ENCODE data around the gene LRRFIP1. TPM values are rescaled to one million over a fixed set of nuclear protein-coding genes. Genes with fewer than 3 reads are reported as not detected.

LRRFIP1 gene
- total and polyA plus RNA-seq, 12 donors: 91.5 to 132 (median 110) TPM

DNA sequence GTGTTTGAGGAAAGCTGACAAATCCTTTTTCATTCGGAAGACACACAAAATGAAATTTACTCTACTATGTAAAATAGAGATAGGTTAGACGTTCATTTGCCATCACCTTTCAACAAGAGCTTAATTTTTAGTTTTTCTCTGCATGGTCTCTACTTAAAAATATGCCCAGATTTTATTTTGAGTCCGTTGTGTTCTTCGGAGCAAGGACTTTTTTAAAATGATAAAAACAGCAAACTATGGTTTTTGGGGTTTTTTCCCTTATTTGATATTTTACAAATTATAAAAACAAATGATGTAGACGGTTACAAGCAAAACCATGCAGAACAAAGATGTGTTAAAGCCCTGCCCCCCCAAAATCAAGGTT lies 117.8 kb downstream of the LRRFIP1 start:
- 55 to 60% methylated on average over 5 of the region's 5 CpGs for WGBS, 2 donors
- Histone ChIP-seq H3K4me3 (no peak overlapping the region), H3K27ac (peak overlapping the region in 1 of 10 donors; percentile 3), H3K27me3 (no peaks in the 10 kb centered on the region), H3K9me3 (no peaks in the 10 kb centered on the region), H3K4me1 (peaks cover 6 to 56% (median 49%) of the 10 kb centered on the region in 9 donors), H3K36me3 (peaks cover 0 to 60% (median 13%) of the 10 kb centered on the region in 9 donors)
- TF ChIP-seq, protein P1, sequence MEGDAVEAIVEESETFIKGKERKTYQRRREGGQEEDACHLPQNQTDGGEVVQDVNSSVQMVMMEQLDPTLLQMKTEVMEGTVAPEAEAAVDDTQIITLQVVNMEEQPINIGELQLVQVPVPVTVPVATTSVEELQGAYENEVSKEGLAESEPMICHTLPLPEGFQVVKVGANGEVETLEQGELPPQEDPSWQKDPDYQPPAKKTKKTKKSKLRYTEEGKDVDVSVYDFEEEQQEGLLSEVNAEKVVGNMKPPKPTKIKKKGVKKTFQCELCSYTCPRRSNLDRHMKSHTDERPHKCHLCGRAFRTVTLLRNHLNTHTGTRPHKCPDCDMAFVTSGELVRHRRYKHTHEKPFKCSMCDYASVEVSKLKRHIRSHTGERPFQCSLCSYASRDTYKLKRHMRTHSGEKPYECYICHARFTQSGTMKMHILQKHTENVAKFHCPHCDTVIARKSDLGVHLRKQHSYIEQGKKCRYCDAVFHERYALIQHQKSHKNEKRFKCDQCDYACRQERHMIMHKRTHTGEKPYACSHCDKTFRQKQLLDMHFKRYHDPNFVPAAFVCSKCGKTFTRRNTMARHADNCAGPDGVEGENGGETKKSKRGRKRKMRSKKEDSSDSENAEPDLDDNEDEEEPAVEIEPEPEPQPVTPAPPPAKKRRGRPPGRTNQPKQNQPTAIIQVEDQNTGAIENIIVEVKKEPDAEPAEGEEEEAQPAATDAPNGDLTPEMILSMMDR (IDR thresholded peaks at IDR 0.05): peak in 2 of 9 donors; percentile 13 to 40
- intact Hi-C loops (cut with DNase I): loop anchor here in 9 of 10 donors (1.0 to 10.0 kb wide), 12 partner anchors 70 to 230 kb away; no protein-coding TSS in a partner anchor
- no peak for DNase-seq
- ATAC-seq: no peak

- ATAC-seq (no peak), DNase-seq (no peak)
- H3K4me3 ChIP-seq: no peak overlapping the region
- TF ChIP-seq, protein P1 (IDR thresholded peaks at IDR 0.05): no peak
- peaks cover 0 to 73% (median 23%) of the 10 kb centered on the region in 9 donors for H3K36me3 ChIP-seq
- H3K27me3 ChIP-seq: no peaks in the 10 kb centered on the region
- H3K9me3 ChIP-seq: no peaks in the 10 kb centered on the region
- peaks cover 4 to 44% (median 39%) of the 10 kb centered on the region in 9 donors for H3K4me1 ChIP-seq
- 77 to 84% methylated on average over 15 of the region's 15 CpGs for WGBS, 2 donors
- intact Hi-C loops (cut with DNase I): loop anchor here in 8 of 10 donors (2.0 to 10.0 kb wide), 7 partner anchors 74 to 232 kb away; no protein-coding TSS in a partner anchor
- no peak overlapping the region for H3K27ac ChIP-seq
Measured at GRCh38 chr2:237746302-237747080, 119.1 kb downstream of the LRRFIP1 start.

GRCh38 chr2:237747189-237747588 lies 119.8 kb downstream of the LRRFIP1 start:
- no peaks in the 10 kb centered on the region for H3K9me3 ChIP-seq
- TF ChIP-seq, protein P1 (IDR thresholded peaks at IDR 0.05): no peak
- peaks cover 4 to 37% (median 32%) of the 10 kb centered on the region in 9 donors for H3K4me1 ChIP-seq
- H3K27me3 ChIP-seq: no peaks in the 10 kb centered on the region
- peaks cover 0 to 80% (median 30%) of the 10 kb centered on the region in 9 donors for H3K36me3 ChIP-seq
- intact Hi-C loops (cut with DNase I): loop anchor here in 8 of 10 donors (2.0 to 10.0 kb wide), 7 partner anchors 74 to 232 kb away; no protein-coding TSS in a partner anchor
- DNase-seq (no peak), ATAC-seq (no peak)
- WGBS, 2 donors: 85 to 90% methylated on average over 9 of the region's 9 CpGs
- no peak overlapping the region for H3K27ac ChIP-seq
- no peak overlapping the region for H3K4me3 ChIP-seq

DNA sequence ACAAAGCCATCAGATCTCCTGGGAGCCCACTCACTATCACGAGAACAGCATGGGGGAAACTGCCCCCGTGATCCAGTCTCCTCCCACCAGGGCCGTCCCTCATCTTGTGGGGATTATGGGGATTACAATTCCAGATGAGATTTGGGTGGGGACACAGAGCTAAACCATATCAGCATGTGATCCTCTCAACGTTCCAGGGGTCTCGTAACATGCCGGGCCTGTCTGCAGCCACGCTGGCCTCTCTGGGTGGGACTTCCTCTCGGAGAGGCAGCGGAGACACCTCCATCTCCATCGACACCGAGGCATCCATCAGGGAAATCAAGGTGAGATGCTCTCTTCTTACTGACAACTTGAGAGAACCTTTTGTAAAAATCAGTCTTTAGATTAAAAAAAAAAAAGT lies 121.6 kb downstream of the LRRFIP1 start:
- Histone ChIP-seq H3K27ac (no peak overlapping the region), H3K27me3 (no peaks in the 10 kb centered on the region), H3K9me3 (no peaks in the 10 kb centered on the region), H3K4me3 (no peak overlapping the region), H3K4me1 (peaks cover 4 to 19% (median 15%) of the 10 kb centered on the region in 9 donors), H3K36me3 (peaks cover 0 to 89% (median 42%) of the 10 kb centered on the region in 9 donors)
- 88 to 89% methylated on average over 11 of the region's 11 CpGs for whole genome bisulfite sequencing, 2 donors
- TF ChIP-seq, protein P1 (IDR thresholded peaks at IDR 0.05): no peak
- ATAC-seq (no peak), DNase-seq (no peak)
- intact Hi-C loops (cut with DNase I): loop anchor here in 7 of 10 donors (5.0 to 10.0 kb wide), 6 partner anchors 77 to 234 kb away; no protein-coding TSS in a partner anchor
